ENCODE results near the gene AGO3.
"Not testable (repeated sequence)": the region's sequence is repeated elsewhere in the genome, so short reads cannot be mapped to it uniquely, and the experiment has no call there.

Gene AGO3

GRCh38 chr1:35930593-35931445 is at the start of gene AGO3:
Gene AGO3 (plus strand): TSS chr1:35931105. CDS start chr1:35931427, 322 bp downstream.
- DNase-seq: no peak

- DNase-seq: no peak
Observed at GRCh38 chr1:35881850-35882273, 49.0 kb upstream of the AGO3 start.

GRCh38 chr1:35882586-35882944 is 48.3 kb upstream of the AGO3 start:
- DNase-seq: no peak

GRCh38 chr1:35882945-35883634 is 47.8 kb upstream of the AGO3 start, which contains the start of gene AGO1:
Gene AGO1 (plus strand): TSS chr1:35883209. CDS start chr1:35883422, 213 bp downstream.
- DNase-seq: peak; percentile 80

GRCh38 chr1:35883635-35884101 is 47.2 kb upstream of the AGO3 start:
- no peak for DNase-seq

GRCh38 chr1:35884934-35885333 is 46.0 kb upstream of the AGO3 start:
- no peak for DNase-seq

- DNase-seq: no peak
Observed at GRCh38 chr1:35885961-35886558, 44.8 kb upstream of the AGO3 start.

- DNase-seq: no peak
Observed at GRCh38 chr1:35886577-35887431, 44.1 kb upstream of the AGO3 start.

- no peak for DNase-seq
Observed at GRCh38 chr1:35887508-35887907, 43.4 kb upstream of the AGO3 start.

- no peak for DNase-seq
Observed at GRCh38 chr1:35888255-35888654, 42.6 kb upstream of the AGO3 start.

GRCh38 chr1:35888981-35889380 is 41.9 kb upstream of the AGO3 start:
- not testable (repeated sequence) for DNase-seq

- no peak for DNase-seq
Observed at GRCh38 chr1:35893051-35893879, 37.6 kb upstream of the AGO3 start.

GRCh38 chr1:35894183-35894582 is 36.7 kb upstream of the AGO3 start:
- no peak for DNase-seq

GRCh38 chr1:35894656-35895055 is 36.2 kb upstream of the AGO3 start:
- DNase-seq: no peak

- no peak for DNase-seq
Observed at GRCh38 chr1:35899941-35900340, 31.0 kb upstream of the AGO3 start.

- DNase-seq: no peak
Observed at GRCh38 chr1:35901235-35901634, 29.7 kb upstream of the AGO3 start.

GRCh38 chr1:35902671-35903070 is 28.2 kb upstream of the AGO3 start:
- no peak for DNase-seq

- no peak for DNase-seq
Observed at GRCh38 chr1:35914717-35915116, 16.2 kb upstream of the AGO3 start.

- no peak for DNase-seq
Observed at GRCh38 chr1:35915693-35916092, 15.2 kb upstream of the AGO3 start.

- no peak for DNase-seq
Observed at GRCh38 chr1:35923791-35924221, 7.1 kb upstream of the AGO3 start.

GRCh38 chr1:35924838-35925237 is 6.1 kb upstream of the AGO3 start:
- no peak for DNase-seq

- no peak for DNase-seq
Observed at GRCh38 chr1:35925741-35926140, 5.2 kb upstream of the AGO3 start.
